ENCODE measurements around the gene SAA2. TPM values are rescaled to one million over a fixed set of nuclear protein-coding genes. Genes with fewer than 3 reads are reported as not detected.
"Not testable (repeated sequence)": the region's sequence is repeated elsewhere in the genome, so short reads cannot be mapped to it uniquely, and the experiment has no call there.

SAA2 gene
- total RNA-seq, 1 donor from 2014 or later, result 77.4 TPM

DNA sequence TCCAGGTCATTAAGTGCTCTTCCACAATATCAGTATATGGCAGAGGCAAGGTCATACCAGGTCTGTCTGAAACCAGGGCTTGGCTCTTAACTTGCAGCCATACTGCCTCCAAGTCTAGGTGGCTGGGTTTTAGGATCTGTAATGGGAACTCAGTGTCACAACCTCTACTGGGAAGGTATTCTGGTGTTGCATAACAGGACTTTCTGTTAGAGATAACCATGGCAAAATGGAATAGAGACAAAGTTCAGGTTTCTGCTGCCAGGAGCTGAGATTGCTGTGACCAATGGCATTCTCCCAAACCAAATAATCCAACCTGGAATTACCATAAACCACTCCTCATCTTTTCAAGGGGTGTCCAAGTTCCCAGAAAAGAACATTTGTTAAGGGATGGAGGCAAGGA is 10.8 kb upstream of the SAA2 start:
- H3K4me1 ChIP-seq, result no peaks in the 10 kb centered on the region
- H3K27me3 ChIP-seq, result no peaks in the 10 kb centered on the region
- no peak overlapping the region for H3K4me3 ChIP-seq
- TF ChIP-seq, protein P1, sequence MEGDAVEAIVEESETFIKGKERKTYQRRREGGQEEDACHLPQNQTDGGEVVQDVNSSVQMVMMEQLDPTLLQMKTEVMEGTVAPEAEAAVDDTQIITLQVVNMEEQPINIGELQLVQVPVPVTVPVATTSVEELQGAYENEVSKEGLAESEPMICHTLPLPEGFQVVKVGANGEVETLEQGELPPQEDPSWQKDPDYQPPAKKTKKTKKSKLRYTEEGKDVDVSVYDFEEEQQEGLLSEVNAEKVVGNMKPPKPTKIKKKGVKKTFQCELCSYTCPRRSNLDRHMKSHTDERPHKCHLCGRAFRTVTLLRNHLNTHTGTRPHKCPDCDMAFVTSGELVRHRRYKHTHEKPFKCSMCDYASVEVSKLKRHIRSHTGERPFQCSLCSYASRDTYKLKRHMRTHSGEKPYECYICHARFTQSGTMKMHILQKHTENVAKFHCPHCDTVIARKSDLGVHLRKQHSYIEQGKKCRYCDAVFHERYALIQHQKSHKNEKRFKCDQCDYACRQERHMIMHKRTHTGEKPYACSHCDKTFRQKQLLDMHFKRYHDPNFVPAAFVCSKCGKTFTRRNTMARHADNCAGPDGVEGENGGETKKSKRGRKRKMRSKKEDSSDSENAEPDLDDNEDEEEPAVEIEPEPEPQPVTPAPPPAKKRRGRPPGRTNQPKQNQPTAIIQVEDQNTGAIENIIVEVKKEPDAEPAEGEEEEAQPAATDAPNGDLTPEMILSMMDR (IDR thresholded peaks at IDR 0.05), result no peak
- no peak for DNase-seq (ENCODE audit: low spot score in 2 of 2)
- intact Hi-C loops (cut with DNase I), result no loop called here
- H3K9me3 ChIP-seq, result no peaks in the 10 kb centered on the region
- no peaks in the 10 kb centered on the region for H3K36me3 ChIP-seq
- H3K27ac ChIP-seq, result no peak overlapping the region

DNA sequence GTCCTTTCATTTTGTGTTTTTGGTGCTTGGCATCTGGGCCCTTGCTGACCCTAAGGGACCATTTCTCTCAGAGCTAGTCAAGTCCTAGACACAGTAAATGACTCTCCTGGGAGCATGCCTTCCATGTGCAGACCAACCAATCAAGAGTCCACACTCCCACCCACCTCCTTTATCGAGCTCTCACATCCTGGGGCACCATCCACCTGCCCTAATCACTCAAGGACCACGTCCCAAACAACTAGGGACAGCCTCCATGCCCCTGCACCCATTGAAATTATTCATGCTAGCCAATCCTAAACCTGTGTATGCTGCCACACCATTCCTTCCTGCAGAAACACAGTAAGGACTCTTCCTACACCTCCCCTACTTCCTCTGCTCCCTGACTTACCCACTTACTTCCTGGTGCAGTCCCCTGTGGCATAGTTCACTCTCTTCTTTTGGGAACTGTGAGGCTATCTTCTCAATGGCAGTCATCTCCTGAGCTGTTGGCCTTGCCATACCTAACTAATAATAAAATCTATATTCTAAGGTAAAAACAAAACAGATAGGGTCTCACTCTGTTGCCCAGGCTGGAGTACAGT is 6.4 kb upstream of the SAA2 start:
- Histone ChIP-seq H3K36me3 (no peaks in the 10 kb centered on the region), H3K27me3 (no peaks in the 10 kb centered on the region), H3K4me1 (no peaks in the 10 kb centered on the region), H3K27ac (no peak overlapping the region), H3K9me3 (no peaks in the 10 kb centered on the region), H3K4me3 (no peak overlapping the region)
- intact Hi-C loops (cut with DNase I), result no loop called here
- DNase-seq (ENCODE audit: low spot score in 2 of 2), result no peak
- TF ChIP-seq, protein P1 (IDR thresholded peaks at IDR 0.05), result no peak

DNA sequence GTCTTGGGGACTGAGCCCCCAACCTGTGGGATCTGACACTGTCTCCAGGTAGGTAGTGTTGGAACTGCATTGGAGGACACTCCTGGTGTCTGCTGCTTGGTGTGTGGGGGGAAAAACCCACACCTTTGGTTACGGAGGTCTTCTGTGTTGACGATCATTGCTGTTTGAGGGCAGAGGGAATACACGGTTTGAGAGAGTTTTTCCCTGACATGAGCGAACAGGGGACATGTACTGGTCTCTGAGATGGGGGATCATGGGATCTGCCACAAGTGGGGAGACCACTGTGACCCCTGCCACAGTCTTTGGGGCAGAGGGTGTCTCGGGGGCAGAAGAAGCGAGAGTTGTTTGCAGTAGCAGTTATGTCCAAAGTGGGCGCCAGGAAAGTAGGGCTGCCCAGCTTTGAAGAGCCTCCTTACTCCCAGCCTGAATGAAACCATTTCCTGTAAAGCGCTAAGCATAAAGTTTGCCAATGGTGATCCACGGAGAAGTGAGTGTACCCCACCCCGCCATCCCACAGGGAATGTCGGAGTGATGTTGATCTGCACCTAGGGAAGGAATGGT is 5.4 kb upstream of the SAA2 start:
- intact Hi-C loops (cut with DNase I), result no loop called here
- DNase-seq (ENCODE audit: low spot score in 2 of 2), result no peak
- TF ChIP-seq, protein P1 (IDR thresholded peaks at IDR 0.05), result no peak
- H3K4me1 ChIP-seq, result no peaks in the 10 kb centered on the region
- H3K27ac ChIP-seq, result no peak overlapping the region
- no peaks in the 10 kb centered on the region for H3K36me3 ChIP-seq
- no peak overlapping the region for H3K4me3 ChIP-seq
- H3K9me3 ChIP-seq, result no peaks in the 10 kb centered on the region
- no peaks in the 10 kb centered on the region for H3K27me3 ChIP-seq

DNA sequence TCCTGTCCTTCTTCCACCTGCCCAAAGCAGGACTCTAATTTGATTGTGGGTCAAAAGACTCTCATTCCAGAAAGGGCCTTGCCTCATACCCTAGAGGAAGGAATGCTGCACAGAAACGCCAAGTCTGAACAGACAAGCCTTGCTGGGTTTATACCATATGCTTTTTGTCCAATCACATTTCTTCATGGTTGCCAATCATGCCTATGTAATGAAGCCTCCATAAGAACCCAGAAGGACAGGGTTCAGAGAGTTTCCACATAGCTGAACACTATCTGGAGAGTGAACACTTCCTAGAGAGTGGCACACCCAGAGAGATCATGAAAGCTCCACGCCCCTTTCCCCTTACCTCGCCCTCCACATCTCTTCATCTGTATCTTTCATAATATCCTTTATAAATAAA is 4.8 kb upstream of the SAA2 start:
- Histone ChIP-seq H3K36me3 (no peaks in the 10 kb centered on the region), H3K4me1 (no peaks in the 10 kb centered on the region), H3K27ac (no peak overlapping the region), H3K4me3 (no peak overlapping the region), H3K27me3 (no peaks in the 10 kb centered on the region), H3K9me3 (no peaks in the 10 kb centered on the region)
- intact Hi-C loops (cut with DNase I), result no loop called here
- TF ChIP-seq, protein P1 (IDR thresholded peaks at IDR 0.05), result no peak
- no peak for DNase-seq (ENCODE audit: low spot score in 2 of 2)

DNA sequence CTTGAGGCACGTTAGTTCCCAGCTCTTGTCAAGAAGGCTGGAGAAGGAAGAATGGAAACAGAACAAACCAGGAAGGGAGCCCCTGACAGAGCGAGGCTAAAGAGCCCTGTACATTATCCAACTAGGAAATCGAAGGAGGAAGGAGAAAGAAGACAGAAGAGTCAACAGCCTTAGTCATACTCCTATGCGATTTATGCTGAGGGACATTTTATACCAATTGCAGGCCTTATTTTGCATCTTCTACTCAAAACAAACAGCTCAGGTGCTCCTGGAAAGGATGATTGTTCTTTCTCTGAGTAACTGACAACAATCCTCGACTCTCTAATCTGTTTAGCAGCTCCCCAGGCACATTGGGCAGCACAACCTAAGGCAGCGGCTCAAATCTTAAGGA is 1.3 kb downstream of the SAA2 start:
- H3K4me1 ChIP-seq; H3K36me3 ChIP-seq; H3K27ac ChIP-seq; H3K4me3 ChIP-seq; intact Hi-C loops (cut with DNase I); H3K9me3 ChIP-seq; H3K27me3 ChIP-seq; DNase-seq (ENCODE audit: low spot score in 2 of 2): not testable (repeated sequence)

DNA sequence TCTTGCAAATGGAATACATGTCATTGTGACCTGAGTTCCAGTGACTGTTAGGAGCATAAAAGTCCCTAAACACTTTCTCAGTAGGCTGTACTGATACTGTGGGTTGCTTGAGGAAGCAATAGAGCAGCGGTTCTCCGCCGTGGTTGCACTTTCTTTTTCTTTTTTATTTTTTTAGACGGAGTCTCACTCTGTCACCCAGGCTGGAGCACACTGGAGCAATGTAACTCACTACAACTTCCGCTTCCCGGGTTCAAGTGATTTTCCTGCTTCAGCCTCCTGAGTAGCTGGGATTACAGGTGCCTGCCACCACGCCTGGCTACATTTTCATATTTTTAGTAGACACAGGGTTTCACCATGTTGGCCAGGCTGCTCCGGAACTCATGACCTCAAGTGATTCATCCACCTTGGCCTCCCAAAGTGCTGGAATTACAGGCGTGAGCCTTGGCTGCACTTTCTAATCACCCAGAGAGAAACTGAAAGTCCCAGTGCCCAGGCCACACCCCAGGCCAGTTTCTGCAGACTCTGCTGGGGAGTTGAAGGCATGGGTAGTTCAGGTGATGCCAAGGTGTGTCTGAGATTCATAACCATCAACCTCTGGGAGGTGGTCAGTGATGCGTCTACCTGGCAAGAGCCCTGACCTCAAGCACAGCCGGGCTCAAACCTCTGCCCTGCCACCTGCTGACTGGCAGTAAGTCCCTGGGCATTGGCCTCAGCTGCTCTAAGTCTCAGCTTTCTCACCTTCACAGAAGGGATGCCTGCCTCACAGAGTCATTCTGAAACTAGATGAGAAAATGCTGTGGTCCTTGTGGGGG is 1.9 kb downstream of the SAA2 start:
- DNase-seq (ENCODE audit: low spot score in 2 of 2); H3K27me3 ChIP-seq; H3K9me3 ChIP-seq; H3K4me1 ChIP-seq; H3K27ac ChIP-seq; intact Hi-C loops (cut with DNase I); H3K4me3 ChIP-seq; H3K36me3 ChIP-seq: not testable (repeated sequence)

Data from ascending aorta (tissue), 2 donors.